Measurements from ENCODE around the gene RNASEH2C. TPM values are rescaled to one million over a fixed set of nuclear protein-coding genes. Genes with fewer than 3 reads are reported as not detected.
"Not testable (repeated sequence)": the region's sequence is repeated elsewhere in the genome, so short reads cannot be mapped to it uniquely, and the experiment has no call there.

RNASEH2C gene
- total RNA-seq, 2 experiments from 2014 or later, result 90.5 to 109 TPM

- H3K9me3 Mint-ChIP-seq (ENCODE audit: low read depth), result peaks cover 4% of the 10 kb centered on the region
- H3K36me3 Mint-ChIP-seq, result peaks cover 3% of the 10 kb centered on the region
- DNase-seq (no peak), ATAC-seq (no peak)
- H3K4me1 Mint-ChIP-seq, result no peaks in the 10 kb centered on the region
- no peak overlapping the region for H3K27ac Mint-ChIP-seq
- peaks cover 43% of the 10 kb centered on the region for H3K27me3 Mint-ChIP-seq
- no peak overlapping the region for H3K4me3 Mint-ChIP-seq
- CTCF ChIA-PET, result interaction anchor here (1.3 to 1.5 kb wide), 2 partner anchors 80 to 88 kb away, joined by 3 to 4 read pairs; no protein-coding TSS in a partner anchor
Observed at GRCh38 chr11:65739022-65739421, 18.4 kb upstream of the RNASEH2C start.

GRCh38 chr11:65736810-65737209 lies 16.2 kb upstream of the RNASEH2C start:
- H3K27ac Mint-ChIP-seq, result no peak overlapping the region
- H3K27me3 Mint-ChIP-seq, result peaks cover 47% of the 10 kb centered on the region
- H3K4me3 Mint-ChIP-seq, result no peak overlapping the region
- ATAC-seq (no peak), DNase-seq (no peak)
- CTCF ChIA-PET, result interaction anchor here (1.0 to 2.7 kb wide), 2 partner anchors 25 to 43 kb away, joined by 3 to 12 read pairs; partner anchors contain the start of gene KAT5
- H3K9me3 Mint-ChIP-seq (ENCODE audit: low read depth), result peaks cover 4% of the 10 kb centered on the region
- H3K4me1 Mint-ChIP-seq, result no peaks in the 10 kb centered on the region
- peaks cover 4% of the 10 kb centered on the region for H3K36me3 Mint-ChIP-seq

GRCh38 chr11:65735111-65735510 lies 14.5 kb upstream of the RNASEH2C start:
- H3K27me3 Mint-ChIP-seq, result peaks cover 47% of the 10 kb centered on the region
- H3K4me3 Mint-ChIP-seq; ATAC-seq; H3K9me3 Mint-ChIP-seq (ENCODE audit: low read depth); H3K4me1 Mint-ChIP-seq; H3K27ac Mint-ChIP-seq; DNase-seq; H3K36me3 Mint-ChIP-seq: not testable (repeated sequence)
- CTCF ChIA-PET, result interaction anchor here (0.6 to 2.7 kb wide), 4 partner anchors 24 to 719 kb away, joined by 3 to 12 read pairs (median 4); no protein-coding TSS in a partner anchor

GRCh38 chr11:65730461-65730860 lies 9.9 kb upstream of the RNASEH2C start:
- no peak for DNase-seq
- CTCF ChIA-PET, result no interaction called here
- H3K36me3 Mint-ChIP-seq, result peaks cover 1% of the 10 kb centered on the region
- no peaks in the 10 kb centered on the region for H3K9me3 Mint-ChIP-seq (ENCODE audit: low read depth)
- H3K27me3 Mint-ChIP-seq, result peaks cover 26% of the 10 kb centered on the region
- H3K4me1 Mint-ChIP-seq, result no peaks in the 10 kb centered on the region
- no peak for ATAC-seq
- H3K4me3 Mint-ChIP-seq, result no peak overlapping the region
- H3K27ac Mint-ChIP-seq, result no peak overlapping the region

GRCh38 chr11:65727865-65728264 lies 7.3 kb upstream of the RNASEH2C start:
- Mint-ChIP-seq H3K4me3 (no peak overlapping the region), H3K27me3 (peaks cover 12% of the 10 kb centered on the region), H3K36me3 (peaks cover 1% of the 10 kb centered on the region), H3K9me3 (ENCODE audit: low read depth) (no peaks in the 10 kb centered on the region), H3K4me1 (no peaks in the 10 kb centered on the region), H3K27ac (no peak overlapping the region)
- CTCF ChIA-PET, result interaction anchor here (0.8 to 3.2 kb wide), 5 partner anchors 16 to 90 kb away, joined by 3 to 14 read pairs (median 4); partner anchors contain the start of genes AP5B1 and KAT5
- ATAC-seq (no peak), DNase-seq (no peak)

- CTCF ChIA-PET, result interaction anchor here (0.8 to 3.2 kb wide), 5 partner anchors 15 to 295 kb away, joined by 3 to 14 read pairs (median 4); partner anchors contain the start of genes AP5B1 and KAT5
- peaks cover 5% of the 10 kb centered on the region for H3K4me1 Mint-ChIP-seq
- H3K27me3 Mint-ChIP-seq, result peaks cover 6% of the 10 kb centered on the region
- H3K4me3 Mint-ChIP-seq, result no peak overlapping the region
- H3K27ac Mint-ChIP-seq, result no peak overlapping the region
- H3K9me3 Mint-ChIP-seq (ENCODE audit: low read depth), result no peaks in the 10 kb centered on the region
- H3K36me3 Mint-ChIP-seq, result no peaks in the 10 kb centered on the region
- ATAC-seq (no peak), DNase-seq (no peak)
Observed at GRCh38 chr11:65726660-65727059, 6.1 kb upstream of the RNASEH2C start.

- DNase-seq (no peak), ATAC-seq (no peak)
- no peak overlapping the region for H3K4me3 Mint-ChIP-seq
- no peaks in the 10 kb centered on the region for H3K9me3 Mint-ChIP-seq (ENCODE audit: low read depth)
- H3K36me3 Mint-ChIP-seq, result peaks cover 21% of the 10 kb centered on the region
- peaks cover 33% of the 10 kb centered on the region for H3K4me1 Mint-ChIP-seq
- CTCF ChIA-PET, result interaction anchor here (0.6 to 5.0 kb wide), 3 partner anchors 11 to 300 kb away, joined by 3 to 37 read pairs (median 3); partner anchors contain the start of gene KAT5
- H3K27ac Mint-ChIP-seq, result no peak overlapping the region
- H3K27me3 Mint-ChIP-seq, result peaks cover 2% of the 10 kb centered on the region
Observed at GRCh38 chr11:65722261-65722660, 1.7 kb upstream of the RNASEH2C start.

GRCh38 chr11:65719871-65720210 lies 757 bp downstream of the RNASEH2C start:
- Mint-ChIP-seq H3K4me1 (peaks cover 36% of the 10 kb centered on the region), H3K27ac (peak overlapping the region; percentile 85), H3K27me3 (no peaks in the 10 kb centered on the region), H3K9me3 (ENCODE audit: low read depth) (no peaks in the 10 kb centered on the region), H3K36me3 (peaks cover 35% of the 10 kb centered on the region), H3K4me3 (peak overlapping the region; percentile 98)
- peak; percentile 14 for ATAC-seq
- CTCF ChIA-PET, result interaction anchor here (0.9 to 5.0 kb wide), 9 partner anchors 8 to 332 kb away, joined by 3 to 37 read pairs (median 5); partner anchors contain the start of genes KAT5, PCNX3 and SF3B2
- peak; percentile 56 for DNase-seq

GRCh38 chr11:65718964-65719492 lies 1.6 kb downstream of the RNASEH2C start:
- peak overlapping the region; percentile 85 for H3K27ac Mint-ChIP-seq

GRCh38 chr11:65718531-65718930 lies 2.1 kb downstream of the RNASEH2C start:
- no peaks in the 10 kb centered on the region for H3K9me3 Mint-ChIP-seq (ENCODE audit: low read depth)
- no peaks in the 10 kb centered on the region for H3K27me3 Mint-ChIP-seq
- peaks cover 45% of the 10 kb centered on the region for H3K36me3 Mint-ChIP-seq
- peaks cover 42% of the 10 kb centered on the region for H3K4me1 Mint-ChIP-seq
- H3K27ac Mint-ChIP-seq, result no peak overlapping the region
- peak overlapping the region; percentile 98 for H3K4me3 Mint-ChIP-seq
- ATAC-seq, result no peak
- CTCF ChIA-PET, result interaction anchor here (1.9 to 2.3 kb wide), 2 partner anchors 270 to 334 kb away, joined by 5 to 6 read pairs; partner anchors contain the start of gene SF3B2
- DNase-seq, result no peak

More at GRCh38 chr11:65718964-65719492, 1.6 kb downstream of the RNASEH2C start:
- DNase-seq, result no peak
- H3K36me3 Mint-ChIP-seq, result peaks cover 42% of the 10 kb centered on the region
- no peaks in the 10 kb centered on the region for H3K27me3 Mint-ChIP-seq
- peaks cover 39% of the 10 kb centered on the region for H3K4me1 Mint-ChIP-seq
- H3K9me3 Mint-ChIP-seq (ENCODE audit: low read depth), result no peaks in the 10 kb centered on the region
- H3K4me3 Mint-ChIP-seq, result peak overlapping the region; percentile 98
- CTCF ChIA-PET, result interaction anchor here (0.9 to 5.0 kb wide), 6 partner anchors 7 to 333 kb away, joined by 3 to 37 read pairs (median 6); partner anchors contain the start of genes KAT5 and SF3B2
- ATAC-seq, result no peak

GRCh38 chr11:65717906-65718305 lies 2.7 kb downstream of the RNASEH2C start:
- H3K27ac Mint-ChIP-seq, result peak overlapping the region; percentile 8
- H3K9me3 Mint-ChIP-seq (ENCODE audit: low read depth), result no peaks in the 10 kb centered on the region
- no peak for DNase-seq
- peaks cover 48% of the 10 kb centered on the region for H3K4me1 Mint-ChIP-seq
- H3K4me3 Mint-ChIP-seq, result no peak overlapping the region
- no peaks in the 10 kb centered on the region for H3K27me3 Mint-ChIP-seq
- H3K36me3 Mint-ChIP-seq, result peaks cover 48% of the 10 kb centered on the region
- CTCF ChIA-PET, result interaction anchor here (1.1 kb wide), 1 partner anchor 12 kb away, joined by 4 read pairs; no protein-coding TSS in a partner anchor
- no peak for ATAC-seq

GRCh38 chr11:65716774-65717405 lies 3.7 kb downstream of the RNASEH2C start:
- Mint-ChIP-seq H3K4me1 (peaks cover 51% of the 10 kb centered on the region), H3K36me3 (peaks cover 52% of the 10 kb centered on the region), H3K9me3 (ENCODE audit: low read depth) (no peaks in the 10 kb centered on the region), H3K27ac (no peak overlapping the region), H3K4me3 (no peak overlapping the region), H3K27me3 (no peaks in the 10 kb centered on the region)
- ATAC-seq (no peak), DNase-seq (no peak)
- CTCF ChIA-PET, result interaction anchor here (1.1 kb wide), 1 partner anchor 11 kb away, joined by 4 read pairs; no protein-coding TSS in a partner anchor

- Mint-ChIP-seq H3K4me3 (no peak overlapping the region), H3K4me1 (peaks cover 49% of the 10 kb centered on the region), H3K36me3 (peaks cover 52% of the 10 kb centered on the region), H3K27me3 (no peaks in the 10 kb centered on the region), H3K27ac (no peak overlapping the region), H3K9me3 (ENCODE audit: low read depth) (no peaks in the 10 kb centered on the region)
- CTCF ChIA-PET, result no interaction called here
- ATAC-seq (no peak), DNase-seq (no peak)
Observed at GRCh38 chr11:65716302-65716701, 4.3 kb downstream of the RNASEH2C start.

Measured in activated CD8-positive, alpha-beta memory T cell treated with anti-CD3 and anti-CD28 coated beads, Interleukin-2, amount 10 ng/mL, durations not matched to agents 7 days and 5 days (primary cell).